Muscle of back (tissue), 13 donors: Measurements from ENCODE around the gene RFTN1. TPM values are rescaled to one million over a fixed set of nuclear protein-coding genes. Genes with fewer than 3 reads are reported as not detected.

Experiments used
- DNase-seq, 3 donors: peaks; one replicate each; pipeline versions ENCODE4 v3.0.0 to v3.0.0-alpha.2; 2013
- long read RNA-seq, 9 donors: transcript quantifications; one replicate each; lab custom pipeline, GENCODE V29; 2026
- polyA plus RNA-seq, 10 donors: library from polyadenylated mRNA; unstranded; fragments of 120-200 nt; gene quantifications; one replicate each; pipeline ENCODE4 v1.2.1, GENCODE V29; 2013; ENCODE audit not compliant: insufficient read length in 10 of 10

Gene RFTN1, protein sequence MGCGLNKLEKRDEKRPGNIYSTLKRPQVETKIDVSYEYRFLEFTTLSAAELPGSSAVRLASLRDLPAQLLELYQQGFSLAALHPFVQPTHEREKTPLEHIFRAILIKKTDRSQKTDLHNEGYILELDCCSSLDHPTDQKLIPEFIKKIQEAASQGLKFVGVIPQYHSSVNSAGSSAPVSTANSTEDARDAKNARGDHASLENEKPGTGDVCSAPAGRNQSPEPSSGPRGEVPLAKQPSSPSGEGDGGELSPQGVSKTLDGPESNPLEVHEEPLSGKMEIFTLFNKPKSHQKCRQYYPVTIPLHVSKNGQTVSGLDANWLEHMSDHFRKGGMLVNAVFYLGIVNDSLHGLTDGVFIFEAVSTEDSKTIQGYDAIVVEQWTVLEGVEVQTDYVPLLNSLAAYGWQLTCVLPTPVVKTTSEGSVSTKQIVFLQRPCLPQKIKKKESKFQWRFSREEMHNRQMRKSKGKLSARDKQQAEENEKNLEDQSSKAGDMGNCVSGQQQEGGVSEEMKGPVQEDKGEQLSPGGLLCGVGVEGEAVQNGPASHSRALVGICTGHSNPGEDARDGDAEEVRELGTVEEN
- polyA plus RNA-seq: 10 to 100 TPM; 11.3 to 19.7 (median 16.1) TPM
- long read RNA-seq, donor 1, partial matches to known transcripts: 0 of 1 reads
- long read RNA-seq, donor 1, other reads (novel, unspliced or antisense): 0 of 1 reads
- long read RNA-seq, donor 2: 0 reads
- long read RNA-seq, donor 3: 0 reads
- long read RNA-seq, donor 4, partial matches to known transcripts: 0 of 3 reads
- long read RNA-seq, donor 4, other reads (novel, unspliced or antisense): 0 of 3 reads
- long read RNA-seq, donor 5, transcript RFTN1-201 (10 exons, 2,982 nt): major isoform, 6 of 6 reads
- long read RNA-seq, donor 5, partial matches to known transcripts: 0 of 6 reads
- long read RNA-seq, donor 5, other reads (novel, unspliced or antisense): 0 of 6 reads
- long read RNA-seq, donor 6, transcript RFTN1-201 (10 exons, 2,982 nt): major isoform, 6 of 6 reads
- long read RNA-seq, donor 6, partial matches to known transcripts: 0 of 6 reads
- long read RNA-seq, donor 6, other reads (novel, unspliced or antisense): 0 of 6 reads
- long read RNA-seq, donor 7, partial matches to known transcripts: 0 of 1 reads
- long read RNA-seq, donor 7, other reads (novel, unspliced or antisense): 0 of 1 reads
- long read RNA-seq, donor 8, partial matches to known transcripts: 0 of 1 reads
- long read RNA-seq, donor 8, other reads (novel, unspliced or antisense): 0 of 1 reads
- long read RNA-seq, donor 9, partial matches to known transcripts: 0 of 1 reads
- long read RNA-seq, donor 9, other reads (novel, unspliced or antisense): 0 of 1 reads

DNA sequence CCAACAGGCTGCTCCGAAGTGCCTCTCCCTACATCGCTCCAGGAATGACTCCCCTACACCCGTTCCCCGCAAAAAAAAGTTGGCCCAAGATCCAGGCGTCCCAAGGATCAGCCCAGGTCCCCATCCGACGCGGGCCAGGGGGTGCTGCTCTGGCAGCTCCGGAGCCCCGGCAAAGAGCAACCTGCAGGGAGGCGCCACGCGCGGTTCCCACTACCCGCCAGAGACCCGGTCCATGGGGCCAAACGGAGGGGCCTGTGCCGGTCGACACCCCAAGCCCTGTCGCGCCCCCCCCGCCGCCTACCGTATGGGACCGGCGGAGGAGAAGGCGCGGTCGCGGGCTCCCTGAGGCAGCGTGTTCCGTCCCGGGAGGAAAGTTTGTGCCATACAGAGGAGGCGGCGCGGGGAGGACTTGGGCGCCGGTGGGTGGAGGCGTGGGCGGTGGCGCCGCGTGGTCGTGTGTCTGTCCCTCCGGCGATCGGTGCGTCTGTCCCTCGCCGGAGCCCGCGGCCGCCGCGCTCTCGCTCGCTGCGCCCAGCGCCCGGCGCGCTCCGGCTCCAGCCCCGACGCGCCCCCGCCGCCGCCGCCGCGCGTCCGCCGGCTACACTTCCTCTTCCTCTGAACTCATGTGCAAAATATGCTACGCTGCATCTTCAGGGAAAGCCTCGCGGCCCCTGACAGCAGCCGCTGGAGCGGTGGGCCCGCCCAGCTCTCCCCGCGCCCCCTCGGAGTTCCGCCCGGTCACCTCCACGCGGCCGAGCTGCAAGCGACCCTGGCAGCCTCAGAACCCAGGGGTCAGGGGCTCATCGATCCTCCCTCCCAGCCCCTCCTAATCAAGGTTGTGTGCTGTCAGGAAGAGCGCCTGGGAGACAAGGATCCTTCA, at the start of gene RFTN1:
Gene RFTN1 (minus strand): TSS at position 559 of the 880 bp plus-strand sequence. CDS start 19,830 bp downstream, outside the sequence.
- peak; percentile 56 to 87 (median 64) for DNase-seq

- DNase-seq: no peak
Observed at GRCh38 chr3:16559653-16560365, 46.3 kb upstream of the RFTN1 start.

DNA sequence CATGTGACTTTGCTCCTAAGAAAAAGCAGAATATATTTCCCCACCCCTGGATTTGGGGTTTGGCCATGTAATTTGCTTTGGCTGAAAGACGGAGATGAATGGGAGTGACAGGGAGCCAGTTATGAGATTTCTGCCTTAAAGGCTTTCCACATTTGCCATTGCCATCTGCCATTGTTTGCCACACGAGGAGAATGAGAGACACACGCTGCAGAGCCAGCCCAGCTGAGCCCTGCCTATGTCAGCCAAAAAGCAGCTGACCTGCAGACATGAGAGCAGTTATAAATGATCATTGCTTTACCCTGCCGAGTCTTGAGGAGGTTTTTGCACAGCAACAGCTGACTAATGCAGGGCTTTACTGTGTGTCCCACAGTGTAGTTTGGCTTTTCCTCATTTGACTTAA, 40.6 kb upstream of the RFTN1 start:
- no peak for DNase-seq

GRCh38 chr3:16552757-16553156, 39.3 kb upstream of the RFTN1 start:
- no peak for DNase-seq

DNA sequence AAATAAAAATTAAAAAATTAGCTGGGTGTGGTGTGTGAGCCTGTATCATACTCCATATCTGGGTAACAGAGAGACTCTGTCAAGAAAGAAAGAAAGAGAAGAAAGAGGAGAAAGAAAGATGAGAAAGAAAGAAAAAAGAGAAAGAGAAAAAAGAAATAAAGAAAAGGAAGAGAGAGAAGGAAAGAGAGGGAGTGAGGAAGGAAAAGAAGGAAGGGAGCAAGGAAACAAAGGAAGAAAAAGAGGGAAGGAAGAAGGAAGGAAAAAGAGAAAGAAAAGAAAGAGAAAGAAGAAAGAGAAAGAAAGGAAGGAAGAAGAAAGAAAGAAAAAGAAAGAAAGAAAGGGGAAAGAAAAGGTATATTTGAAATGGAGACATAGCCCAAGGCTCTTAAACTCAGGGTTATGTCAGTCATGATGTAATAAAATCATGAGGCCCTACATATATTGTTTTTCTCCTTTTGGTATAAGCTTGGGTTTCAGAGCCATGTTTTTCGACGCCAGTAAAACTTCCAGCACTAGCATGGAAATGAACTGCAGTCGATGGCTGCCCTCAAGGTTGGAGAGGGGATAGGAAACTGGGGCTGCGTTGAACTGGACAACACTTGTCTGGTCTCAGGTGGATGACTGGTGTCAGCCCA, 38.0 kb upstream of the RFTN1 start:
- DNase-seq: no peak

DNA sequence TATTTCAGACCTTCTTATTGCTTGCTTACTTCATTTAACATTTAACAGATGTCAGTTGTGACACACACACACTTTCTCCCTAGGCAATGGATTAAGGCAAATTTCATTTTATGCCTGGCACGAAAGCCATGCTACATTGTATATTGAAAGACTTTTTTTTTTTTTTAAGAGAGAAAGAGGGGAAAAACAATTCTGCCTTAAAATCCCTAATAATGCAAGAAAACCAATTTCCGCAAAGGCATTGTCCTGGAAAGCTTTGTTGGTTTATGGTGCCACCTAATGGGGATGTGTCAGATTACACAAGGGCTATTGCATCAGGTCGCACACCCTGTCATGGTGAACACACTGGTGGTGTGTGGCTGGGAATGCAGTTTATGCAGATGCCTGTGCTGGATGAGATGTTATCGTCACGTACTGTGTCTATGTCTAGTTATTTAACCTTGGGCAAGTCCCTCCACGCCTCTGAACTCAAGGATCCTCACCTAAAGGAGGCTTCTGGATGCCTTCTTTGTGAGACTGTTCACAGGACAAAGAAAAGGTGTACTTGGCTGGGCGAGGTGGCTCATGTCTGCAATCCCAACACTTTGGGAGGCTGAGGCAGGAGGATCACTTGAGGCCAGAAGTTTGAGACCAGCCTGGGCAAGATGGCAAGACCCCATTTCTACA, 37.3 kb upstream of the RFTN1 start:
- peak; percentile 85 to 91 (median 85) for DNase-seq

DNA sequence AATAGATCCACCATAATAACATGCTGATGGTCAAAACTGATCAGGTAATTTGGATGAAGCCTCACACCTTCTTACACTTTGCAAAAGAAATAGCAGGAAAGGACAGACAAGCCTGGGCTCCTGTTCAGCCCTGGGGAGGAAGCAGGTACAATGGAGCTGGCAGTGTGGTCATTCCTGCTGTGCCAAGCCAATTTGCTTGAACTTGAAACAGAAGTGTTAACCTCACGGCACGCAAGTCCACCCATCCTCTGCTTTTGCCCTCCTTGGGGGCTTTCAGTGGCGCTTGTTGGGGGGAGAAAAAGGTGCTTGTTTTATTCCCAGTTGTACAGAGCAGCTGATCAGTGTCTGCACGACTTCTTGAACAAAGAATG, 36.8 kb upstream of the RFTN1 start:
- no peak for DNase-seq

DNA sequence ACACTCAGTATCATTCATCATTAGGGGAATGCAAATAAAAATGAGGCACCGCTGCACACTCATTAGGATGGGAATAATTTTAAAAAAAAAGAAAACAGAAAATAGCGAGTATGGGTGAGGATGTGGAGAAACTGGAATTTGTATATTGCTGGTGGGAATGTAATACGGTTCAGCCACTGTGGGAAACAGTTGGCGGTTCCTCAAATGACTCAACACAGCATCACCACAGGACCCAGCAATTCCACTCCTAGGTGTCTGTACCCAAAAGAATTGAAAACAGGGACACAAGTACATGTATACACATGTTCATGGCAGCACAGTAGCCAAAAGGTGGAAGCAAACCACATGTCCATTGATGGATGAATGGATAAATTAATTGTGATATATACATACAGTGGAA, 35.2 kb upstream of the RFTN1 start:
- no peak for DNase-seq

DNA sequence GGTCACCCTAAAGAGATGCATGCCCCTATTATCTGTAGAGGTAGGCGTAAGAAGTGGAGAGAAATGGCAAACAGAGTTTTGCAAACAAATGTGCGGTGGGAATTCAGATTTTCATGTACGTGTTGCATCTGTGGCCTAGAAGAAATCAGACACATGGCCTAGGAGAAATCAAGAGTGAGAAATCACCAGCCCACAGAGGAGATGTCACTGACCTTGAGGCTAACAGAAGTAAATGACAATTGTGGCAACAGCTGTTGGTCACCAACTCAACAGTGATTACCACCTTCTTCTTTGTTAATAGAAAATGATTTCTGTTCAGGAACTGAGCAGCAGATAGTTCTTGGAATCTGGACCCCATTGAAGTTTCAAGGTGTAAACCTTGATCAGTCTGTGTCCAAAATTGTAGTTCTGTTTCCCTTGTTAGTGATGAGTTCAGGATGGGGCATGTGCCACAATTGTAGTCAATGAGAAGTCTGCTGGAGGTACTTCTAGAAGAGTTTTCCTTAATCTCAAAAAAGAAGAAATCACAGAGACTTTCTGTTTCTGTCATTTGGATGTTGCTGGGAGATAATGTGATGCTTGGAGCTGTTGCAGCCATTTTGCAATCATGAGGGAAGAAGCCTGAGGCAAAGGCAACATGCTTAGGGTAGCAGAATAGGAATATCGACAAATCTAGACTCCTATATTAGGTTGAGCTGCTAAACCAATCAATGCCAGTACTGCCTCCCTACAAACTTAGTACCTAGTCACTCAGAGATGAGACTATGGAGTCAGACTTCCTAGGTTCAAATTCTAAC, 34.3 kb upstream of the RFTN1 start:
- DNase-seq: no peak

DNA sequence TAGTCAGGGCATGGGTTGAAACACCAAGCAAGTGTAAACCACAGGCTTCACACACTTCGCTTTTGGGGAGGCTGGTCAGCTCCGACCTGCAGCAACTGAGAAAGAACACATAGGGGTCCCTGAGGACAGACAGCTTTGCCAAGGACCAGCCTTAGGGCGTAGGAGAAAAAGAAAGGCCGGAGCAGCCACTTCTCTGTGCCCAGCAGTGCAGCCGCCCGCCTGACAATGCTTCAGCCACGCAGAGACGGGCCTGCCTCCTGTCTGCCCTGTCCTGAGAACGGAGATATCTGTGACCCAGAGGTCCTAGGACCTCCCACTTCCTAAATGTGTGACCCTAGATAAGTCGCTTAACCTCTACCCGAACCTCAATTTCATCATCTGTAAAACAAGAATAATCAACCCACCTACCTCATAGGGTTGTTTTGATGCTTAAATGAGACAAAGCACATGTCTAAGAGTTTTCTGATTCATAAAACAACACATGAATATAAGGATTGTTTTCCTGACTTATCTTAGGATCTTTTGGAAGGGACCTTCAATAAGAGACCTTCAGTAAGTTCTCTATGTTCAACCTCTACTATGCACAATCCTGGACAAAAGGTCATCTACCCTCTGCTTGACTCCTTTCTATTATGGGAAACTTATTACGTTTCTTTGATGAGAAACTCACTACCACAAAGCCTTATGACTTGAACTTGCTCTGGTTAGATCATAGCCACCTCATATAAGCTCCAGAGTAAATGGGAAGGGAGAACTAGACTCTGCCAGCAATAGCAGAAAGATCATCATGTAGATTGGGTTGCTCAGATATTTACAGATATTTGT, 32.9 kb upstream of the RFTN1 start:
- no peak for DNase-seq

DNA sequence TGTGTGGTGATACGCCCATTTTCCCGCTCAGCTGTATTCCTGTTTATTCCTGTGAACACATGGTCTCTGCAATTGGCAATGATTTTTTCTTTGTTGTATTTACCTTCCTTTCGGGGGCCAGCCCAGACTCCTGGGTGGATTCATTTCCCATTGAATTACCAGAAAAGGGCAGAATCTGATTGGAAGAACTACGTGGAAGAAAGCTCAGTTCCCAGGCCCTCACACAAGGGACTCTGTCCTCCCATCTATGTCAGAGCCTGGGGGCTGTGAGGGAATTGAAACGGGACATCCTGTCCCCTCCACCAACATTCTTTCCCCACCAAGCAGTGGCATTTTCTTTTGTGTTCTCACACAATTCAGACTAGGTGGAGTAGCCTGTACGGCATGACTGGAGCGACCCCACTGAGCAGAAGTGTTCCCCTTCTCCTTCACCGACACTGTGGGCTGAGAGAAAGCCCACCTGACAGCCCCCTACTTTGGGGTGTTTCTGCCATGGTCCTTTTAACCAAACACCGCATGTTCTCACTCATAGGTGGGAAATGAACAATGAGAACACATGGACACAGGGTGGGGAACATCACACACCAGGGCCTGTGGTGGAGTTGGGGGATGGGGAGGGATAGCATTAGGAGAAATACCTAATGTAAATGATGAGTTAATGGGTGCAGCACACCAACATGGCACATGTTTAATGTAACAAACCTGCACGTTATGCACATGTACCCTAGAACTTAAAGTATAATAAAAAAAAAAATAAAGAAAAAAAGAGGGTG, 32.1 kb upstream of the RFTN1 start:
- no peak for DNase-seq

DNA sequence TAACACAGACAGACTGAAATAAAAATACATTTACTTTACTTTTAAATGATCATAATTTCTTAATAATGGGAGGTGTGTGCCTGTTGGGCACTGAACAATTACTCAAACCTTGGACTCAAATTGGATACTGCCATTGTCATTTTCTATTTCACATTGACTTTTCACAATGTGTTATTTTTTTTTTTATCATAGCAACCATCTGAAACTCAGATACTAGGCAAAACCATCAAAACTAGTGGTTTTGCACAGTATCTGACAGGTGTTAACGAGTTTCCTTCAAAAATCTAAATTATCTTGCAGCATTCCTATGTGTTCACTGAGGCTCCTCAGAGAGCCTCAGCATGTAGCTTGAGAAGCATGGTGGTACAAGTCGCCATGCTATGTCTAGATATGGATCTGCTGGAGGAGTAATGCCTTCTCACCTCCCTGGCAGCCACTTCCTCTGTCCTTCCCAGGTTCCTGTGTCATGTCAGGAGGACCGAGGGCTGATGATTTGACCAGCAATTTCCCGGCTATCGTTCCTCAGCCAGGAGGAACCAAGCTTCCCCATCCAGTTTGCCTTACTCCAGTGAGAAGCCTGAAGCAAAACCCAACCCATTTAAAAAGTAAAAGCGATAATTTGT, 29.9 kb upstream of the RFTN1 start:
- no peak for DNase-seq

GRCh38 chr3:16538507-16538906, 25.0 kb upstream of the RFTN1 start:
- no peak for DNase-seq

DNA sequence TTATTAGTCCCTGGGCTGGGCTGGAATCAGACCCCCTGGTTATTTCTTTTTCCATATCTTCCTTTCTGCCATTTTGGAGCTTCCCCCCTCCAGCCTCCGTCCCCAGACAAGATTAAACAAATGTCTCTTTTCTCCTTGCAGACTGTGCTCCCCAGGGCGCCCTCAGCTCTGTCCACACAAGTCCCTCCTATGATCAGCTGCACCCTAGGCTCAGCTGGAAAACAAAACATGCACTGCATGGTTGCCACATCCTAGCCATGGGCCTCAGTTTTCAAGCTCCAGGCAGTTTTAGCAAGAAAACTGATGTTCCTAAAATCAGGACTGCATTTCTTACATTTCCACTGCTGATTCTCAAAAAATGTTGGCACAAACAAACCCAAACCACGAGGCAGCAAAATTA, 23.5 kb upstream of the RFTN1 start:
- no peak for DNase-seq

DNA sequence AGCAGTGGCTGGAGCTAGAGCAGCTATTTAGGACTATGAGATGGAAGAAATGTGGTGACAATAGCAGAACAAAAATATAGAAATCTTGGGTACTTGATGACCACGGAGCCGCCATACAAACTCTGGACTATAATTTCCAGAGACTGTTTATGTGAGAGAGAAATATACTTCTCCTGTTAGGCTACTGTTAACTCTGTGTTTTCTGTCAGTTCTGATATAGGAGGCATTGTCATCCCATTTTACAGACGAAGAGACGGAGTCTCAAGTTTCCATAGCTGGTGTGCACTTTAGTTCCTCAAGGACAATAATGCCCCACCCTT, 22.8 kb upstream of the RFTN1 start:
- DNase-seq: no peak

DNA sequence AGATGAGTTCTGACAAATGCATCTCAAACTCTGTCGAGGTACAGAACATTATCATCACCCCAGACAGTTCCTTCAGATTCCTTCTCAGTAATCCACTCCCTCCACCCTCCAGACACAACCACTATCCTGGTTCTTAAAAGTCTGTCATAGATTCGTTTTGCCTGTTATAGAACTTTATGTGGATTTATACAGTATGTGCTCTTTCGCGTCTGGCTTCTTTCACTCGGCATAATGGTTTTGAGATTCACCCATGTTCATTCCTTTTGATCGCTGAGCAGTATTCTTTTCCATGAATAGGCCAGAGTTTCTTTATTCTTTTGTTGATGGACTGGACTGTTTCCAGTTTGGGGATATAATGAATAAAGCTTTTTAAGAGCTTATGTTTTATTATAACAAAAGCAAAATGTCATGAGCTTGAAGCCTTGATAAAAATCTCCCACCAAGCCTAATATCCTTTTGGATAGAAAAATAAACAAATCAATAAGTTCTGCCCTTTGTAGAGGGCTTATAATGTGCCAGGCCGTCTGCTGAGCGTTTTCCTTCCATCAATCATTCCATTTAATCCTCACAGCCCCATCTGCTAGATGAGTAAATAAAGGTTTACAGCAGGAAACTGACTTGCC, 21.3 kb upstream of the RFTN1 start:
- DNase-seq: no peak
